KBM-7 (cell line): ENCODE data around the gene GOLGA6C.
A peak's percentile ranks its signal among the peaks of the same experiment; 100 is the strongest.
"Not testable (repeated sequence)": the region's sequence is repeated elsewhere in the genome, so short reads cannot be mapped to it uniquely, and the experiment has no call there.

Experiments
- DNase-seq: peaks from one replicate; pipeline ENCODE4 v3.0.0-alpha.2; 2015
- in situ Hi-C: fragments of 300-500 bp; cut with MboI; formaldehyde crosslinking; loops from 2 replicates; pipeline ENCODE4 v1.14.3; 2020; ENCODE audit warnings: low sequenced_read_pairs, low pct_unique_long_range_greater_than_20kb, mixed read lengths

Gene GOLGA6C

DNA sequence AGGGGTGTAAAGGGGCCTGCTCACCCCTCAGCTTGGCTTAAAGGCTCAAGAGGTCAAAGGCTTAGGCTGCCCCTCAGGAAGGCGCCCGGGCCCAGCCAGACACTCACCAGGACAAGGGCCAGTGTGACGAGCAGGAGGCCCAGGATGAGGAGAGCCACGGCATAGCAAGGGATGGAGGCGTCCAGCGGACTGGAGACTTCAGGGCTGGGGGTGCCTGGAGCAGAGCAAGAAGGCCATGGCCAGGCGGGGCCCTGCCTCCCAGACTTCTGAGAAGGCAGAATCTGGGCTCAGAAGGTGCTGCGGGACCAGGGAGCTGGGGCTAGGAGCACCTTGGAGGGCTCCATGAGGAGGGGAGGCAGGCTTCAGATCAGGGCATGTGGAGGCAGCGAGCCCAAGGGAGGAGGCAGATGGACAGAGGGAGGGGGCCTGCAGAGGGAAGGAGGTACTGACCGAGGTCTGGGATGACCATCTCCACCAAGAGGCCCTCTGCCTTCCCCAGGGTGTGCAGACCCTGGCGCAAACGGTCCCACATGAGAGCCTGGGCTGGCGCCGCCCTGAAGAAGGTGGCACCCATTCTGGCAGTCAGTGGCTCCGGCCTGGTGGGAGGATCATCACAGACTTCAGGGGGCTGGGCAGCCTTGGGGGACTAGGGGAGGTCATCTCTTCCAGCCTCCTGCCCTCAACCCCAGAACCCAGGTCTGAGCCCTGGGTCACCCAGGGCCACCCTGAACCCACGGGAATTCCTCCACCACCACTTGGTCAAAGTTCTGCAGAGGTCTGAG, 32.0 kb upstream of the GOLGA6C start:
- in situ Hi-C loops = no loop called here
- no peak for DNase-seq

DNA sequence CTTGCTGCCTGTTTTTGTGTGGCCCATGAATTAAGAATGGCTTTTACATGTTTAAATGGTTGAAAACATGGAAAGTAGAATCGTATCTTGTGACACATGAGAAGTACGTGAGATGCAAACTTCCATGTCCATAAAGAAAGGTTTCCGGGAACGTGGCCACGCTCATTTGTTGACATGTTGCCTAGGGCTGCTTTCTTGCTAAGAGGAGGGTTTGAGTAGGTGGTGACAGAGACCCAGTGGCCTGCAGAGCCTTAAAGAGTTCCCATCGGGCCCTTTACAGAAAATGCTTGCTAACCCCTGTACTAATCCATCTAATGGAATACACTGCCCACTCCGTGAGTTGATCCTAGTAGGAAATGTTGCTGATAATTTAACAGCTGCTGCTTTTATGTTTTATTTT, 31.0 kb upstream of the GOLGA6C start:
- in situ Hi-C loops = not testable (repeated sequence)

DNA sequence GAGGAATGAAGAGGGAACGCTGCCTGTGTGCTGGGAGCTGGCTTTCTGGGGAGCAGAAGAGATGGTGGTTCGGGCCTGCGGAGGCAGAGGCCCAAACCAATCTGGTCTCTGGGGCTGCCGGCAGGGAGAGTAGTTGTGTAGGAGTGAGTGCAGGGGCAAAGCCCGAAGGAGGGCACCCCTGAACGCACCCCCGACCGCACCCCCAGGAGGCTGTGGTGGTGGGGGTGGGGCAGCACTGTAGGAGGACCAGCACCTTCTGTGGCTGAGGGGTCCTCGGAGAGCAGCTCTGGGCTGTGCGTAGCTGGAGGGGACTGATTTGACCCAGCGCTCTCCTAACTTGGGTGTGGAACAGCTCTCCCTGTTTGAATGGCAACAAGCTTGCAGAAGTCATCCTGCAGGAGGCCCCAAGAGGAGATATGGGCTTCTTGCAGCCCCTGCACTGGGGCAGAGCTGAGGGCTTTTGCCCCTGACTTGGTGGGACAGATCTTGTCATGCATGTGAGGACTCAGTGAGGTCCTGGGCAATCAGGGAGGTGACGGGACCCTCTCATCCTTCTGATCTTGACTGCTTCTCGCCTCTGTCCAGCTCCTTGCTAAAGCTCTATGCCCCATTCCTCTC, 30.4 kb upstream of the GOLGA6C start:
- in situ Hi-C loops = no loop called here
- no peak for DNase-seq

More for the DNA sequence above, 31.0 kb upstream of the GOLGA6C start:
- not testable (repeated sequence) for DNase-seq

DNA sequence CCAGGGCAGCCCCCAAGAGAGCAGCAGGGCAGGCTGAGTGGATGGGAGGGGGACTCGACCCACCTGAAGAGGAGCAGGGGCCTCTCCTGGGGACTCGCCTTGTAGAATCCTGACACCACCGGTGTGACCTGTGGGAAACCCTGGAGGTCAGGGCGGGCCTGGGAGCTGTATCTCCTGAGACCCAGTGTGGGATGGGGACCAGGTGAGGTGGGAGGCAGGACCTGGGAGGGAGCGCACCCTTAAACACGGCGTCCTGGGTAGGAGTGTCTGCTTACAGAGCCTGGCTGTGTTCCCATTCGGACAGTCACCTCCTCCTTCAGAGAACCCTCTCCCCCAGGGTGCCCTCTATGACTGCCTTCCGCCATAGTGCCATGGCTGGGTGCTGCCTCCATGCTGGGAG, 29.3 kb upstream of the GOLGA6C start:
- no peak for DNase-seq
- in situ Hi-C loops = no loop called here

DNA sequence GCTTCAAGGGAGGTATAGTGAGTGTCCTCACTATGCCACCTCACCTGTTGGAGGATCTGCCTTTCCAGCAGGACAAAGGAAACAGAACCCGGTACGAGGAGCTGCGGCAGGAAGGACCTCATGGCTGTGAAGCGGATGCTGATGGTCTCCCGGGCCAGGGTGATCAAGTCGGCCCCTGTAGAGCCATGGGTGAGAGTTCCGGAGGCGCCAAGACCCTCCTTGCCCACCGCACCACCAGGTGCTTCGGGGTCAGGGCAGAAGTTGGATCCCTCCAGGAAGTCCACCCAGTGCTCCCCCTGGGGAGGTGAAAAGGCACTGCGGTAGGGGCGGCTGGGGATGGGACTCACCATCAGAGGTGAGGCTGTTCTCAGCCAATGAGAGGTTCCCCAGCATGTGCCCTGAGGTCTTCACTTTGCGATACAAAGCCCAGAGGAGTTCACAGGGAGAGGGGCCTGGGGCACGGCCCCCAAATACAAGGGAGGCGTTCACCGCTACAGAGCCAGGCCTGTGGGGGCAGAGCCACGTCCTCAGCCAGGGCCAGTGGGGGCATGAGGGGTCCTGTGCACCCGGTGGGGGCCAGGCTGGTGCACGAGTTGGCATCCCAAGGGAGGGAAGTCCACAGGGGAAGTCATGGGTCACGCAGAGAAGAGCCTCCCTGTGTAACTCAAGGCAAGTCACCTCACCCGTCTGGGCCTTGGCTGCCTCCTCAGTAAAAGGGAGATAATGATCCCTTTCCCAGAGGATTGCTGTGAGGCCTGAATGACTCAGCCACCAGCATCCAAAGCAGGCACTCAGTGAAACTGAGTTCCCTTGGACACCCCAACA, 28.7 kb upstream of the GOLGA6C start:
- in situ Hi-C loops = no loop called here
- no peak for DNase-seq

DNA sequence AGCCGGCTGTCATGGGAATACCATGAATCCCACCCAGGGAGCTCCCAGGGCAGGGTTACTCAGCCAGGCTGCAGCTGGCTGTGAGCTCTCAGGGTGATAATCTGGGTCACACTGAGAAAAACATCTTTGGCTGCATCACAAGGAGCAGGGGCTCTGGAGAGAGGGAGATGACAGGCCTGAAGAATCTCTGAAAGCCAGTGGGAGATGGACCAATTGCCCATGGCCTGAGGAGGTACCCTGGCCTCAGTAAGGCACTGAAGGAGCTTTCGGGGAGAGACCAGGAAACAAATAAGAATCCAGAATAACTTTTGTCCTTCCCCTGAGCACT, 28.2 kb upstream of the GOLGA6C start:
- in situ Hi-C loops = no loop called here
- DNase-seq = no peak

DNA sequence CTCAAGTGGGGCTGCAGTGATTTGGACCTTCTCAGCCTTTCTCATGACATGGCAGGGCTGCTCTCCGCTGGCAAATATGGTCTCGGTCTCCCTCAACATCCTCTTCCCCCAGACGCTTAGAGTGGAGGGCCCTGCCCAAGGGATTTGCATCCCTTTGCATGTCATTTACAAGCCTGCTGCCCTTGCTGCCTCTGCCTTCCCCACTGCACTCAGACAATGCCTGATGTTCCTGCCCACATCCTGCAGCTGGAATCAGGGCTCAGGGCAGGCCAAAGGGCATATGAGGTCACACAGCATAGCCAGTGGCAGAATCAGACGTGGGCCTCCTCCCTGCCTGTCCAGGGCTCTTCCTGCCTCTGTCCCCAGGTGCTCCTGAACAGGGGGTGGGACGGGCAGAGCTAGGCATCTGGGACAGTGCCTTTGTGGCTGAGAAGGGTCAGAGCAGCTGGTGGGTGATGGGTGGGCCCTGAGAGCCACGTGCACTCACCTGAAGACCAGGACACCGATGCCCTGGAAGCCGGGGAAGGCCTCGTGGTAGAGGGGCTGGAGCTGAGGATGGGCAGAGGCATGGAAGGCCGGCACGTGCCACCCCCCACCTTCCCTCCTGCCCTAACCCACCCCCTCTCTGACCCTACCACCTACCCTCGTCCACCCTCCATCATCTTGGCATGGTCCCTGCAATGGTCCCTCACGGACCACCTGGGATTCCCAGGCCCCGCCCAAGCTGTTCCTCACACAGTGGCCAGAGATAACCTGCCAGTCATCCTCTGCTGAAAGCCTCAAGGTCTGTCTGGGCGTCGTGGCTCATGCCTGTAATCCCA, 27.4 kb upstream of the GOLGA6C start:
- no peak for DNase-seq
- in situ Hi-C loops = no loop called here

DNA sequence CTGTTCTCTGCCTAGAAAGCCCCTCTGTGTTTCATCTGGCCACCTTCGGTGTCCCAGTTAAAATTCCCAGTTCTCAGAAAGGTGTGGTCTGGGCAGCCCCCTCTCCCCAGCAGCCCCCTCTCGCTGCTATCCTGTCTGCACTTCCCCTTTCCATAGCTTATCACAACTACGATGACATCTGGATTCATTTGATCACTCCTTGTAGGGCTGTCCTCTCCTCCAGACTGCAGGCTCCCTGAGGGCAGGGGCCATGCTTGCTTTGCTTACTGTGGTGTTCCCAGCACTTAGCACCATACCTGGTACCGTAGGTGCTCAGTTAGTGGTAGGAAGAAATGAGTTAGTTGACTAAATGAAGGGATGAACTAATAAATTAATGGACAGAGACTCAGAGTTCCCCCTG, 26.3 kb upstream of the GOLGA6C start:
- in situ Hi-C loops = no loop called here
- peak; percentile 31 for DNase-seq

DNA sequence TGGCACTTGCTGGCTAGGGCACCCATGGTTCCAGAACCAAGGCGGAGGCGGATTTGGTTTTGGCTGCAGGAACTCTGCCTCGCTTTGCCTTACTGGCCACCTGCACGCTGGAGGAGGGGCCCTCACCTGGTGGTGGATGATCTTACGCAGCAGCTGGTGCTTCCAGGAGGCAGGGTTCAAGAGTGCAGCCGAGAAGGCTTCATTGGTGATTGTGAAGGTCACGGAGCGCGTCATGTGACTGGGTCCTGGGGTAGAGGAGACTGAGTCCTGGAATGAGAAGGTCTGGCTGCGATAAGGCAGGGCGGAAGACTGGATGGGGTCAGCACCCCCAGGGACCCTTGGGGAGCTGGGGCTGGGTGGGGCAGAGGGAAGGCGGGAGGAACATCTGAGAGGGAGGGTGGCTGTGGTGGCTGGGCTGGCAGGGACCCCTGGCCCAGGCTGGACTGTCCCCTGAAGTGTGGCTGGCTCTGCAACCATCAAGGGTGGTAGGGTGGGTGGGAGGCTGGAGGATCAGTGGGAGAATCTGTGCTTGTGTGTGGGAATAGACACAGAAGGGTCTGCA, 25.8 kb upstream of the GOLGA6C start:
- in situ Hi-C loops = no loop called here
- DNase-seq = no peak

DNA sequence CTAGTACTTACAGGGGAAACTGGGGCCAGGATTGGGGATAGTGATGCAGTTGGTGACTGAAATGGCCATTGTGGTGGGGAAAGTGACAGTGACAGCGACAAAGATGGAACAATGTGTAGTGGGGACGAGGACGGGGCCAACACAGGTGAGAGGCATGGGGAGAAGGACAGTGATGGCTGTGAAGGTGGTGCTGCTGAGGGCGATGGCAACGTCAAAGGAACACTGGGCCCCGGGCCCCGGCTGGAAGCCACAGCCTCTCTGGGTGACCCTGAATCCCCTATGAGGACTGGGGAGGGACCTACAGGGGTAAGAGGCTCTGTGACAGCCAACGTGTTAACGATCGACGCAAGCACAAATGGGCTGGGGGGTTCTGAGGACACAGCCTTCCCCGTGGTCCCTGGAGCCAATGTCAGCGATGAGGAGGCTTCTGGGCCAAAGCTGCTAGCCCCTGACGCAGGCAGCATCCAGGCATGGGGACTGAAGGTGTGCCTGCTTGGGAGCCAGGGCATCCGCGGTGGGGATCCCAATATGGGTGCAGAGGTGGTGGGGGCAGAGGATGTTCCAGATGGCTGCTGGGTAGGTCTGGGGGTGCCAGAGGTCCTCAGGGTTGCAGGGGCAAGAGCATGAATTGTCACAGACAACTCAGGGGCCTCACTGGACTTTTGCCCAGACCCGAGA, 25.2 kb upstream of the GOLGA6C start:
- in situ Hi-C loops = no loop called here
- DNase-seq = no peak

DNA sequence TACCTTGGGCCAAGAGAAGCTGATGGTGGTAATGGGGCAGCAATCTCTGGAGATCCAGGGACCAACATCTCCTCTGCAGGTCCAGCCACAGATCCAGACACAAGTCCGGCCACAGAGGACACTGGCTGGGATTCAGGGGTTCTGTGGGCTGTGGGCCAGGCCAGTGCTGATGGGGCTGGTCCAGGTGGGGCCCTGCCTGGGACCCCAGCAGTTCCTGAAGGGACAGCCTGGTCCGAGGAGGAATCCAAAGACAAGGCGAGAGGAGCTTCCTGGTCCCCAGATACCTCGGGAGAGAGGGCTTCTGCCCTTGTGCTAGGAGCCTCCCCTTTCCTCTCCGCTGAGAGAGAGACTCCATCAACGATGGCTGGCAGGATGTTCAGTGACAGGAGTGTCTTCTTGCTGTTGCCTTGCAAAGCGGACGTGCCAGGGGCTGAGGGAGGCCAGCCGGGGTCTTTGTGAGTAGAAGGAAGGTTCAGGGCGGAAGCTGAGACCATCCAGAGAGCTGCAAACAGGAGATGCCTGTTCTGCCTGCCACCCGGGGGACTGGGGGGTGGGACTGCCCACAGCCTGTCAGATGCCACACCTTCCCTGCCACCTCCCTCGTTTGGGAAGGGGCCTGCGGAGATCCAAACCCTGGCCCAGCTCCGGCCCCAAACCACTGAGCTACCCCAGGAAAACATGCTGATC, 24.5 kb upstream of the GOLGA6C start:
- DNase-seq = no peak
- in situ Hi-C loops = no loop called here

DNA sequence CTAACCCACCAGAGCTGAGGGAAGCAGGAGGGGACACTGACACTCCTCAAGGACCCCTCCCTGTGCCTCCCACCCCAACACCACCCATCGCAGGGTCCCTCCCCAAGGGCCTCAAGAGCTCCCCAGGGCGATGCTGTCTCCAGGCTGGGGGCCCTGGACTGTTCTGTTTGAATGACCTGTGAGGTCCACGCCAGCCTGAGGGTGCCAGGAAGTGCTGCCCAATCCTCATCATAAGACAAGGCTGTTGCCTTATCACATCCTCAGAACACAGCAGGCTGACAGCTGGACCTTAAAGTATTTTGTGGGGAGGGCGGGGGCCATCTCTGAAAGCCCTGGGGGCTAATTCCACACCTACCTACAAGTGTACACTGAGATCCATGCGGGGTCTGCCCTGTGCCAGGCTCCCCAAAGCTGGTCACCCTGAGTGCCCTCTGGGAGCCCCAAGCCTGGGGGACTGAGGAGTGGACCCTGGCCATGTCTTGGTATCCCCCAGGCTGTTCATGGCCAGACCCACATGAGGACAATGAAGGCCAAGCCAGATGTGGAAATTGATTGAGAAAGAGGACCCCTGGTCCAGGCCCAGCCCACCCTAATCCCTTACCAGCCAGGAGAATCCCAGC, 23.8 kb upstream of the GOLGA6C start:
- in situ Hi-C loops = no loop called here
- no peak for DNase-seq

DNA sequence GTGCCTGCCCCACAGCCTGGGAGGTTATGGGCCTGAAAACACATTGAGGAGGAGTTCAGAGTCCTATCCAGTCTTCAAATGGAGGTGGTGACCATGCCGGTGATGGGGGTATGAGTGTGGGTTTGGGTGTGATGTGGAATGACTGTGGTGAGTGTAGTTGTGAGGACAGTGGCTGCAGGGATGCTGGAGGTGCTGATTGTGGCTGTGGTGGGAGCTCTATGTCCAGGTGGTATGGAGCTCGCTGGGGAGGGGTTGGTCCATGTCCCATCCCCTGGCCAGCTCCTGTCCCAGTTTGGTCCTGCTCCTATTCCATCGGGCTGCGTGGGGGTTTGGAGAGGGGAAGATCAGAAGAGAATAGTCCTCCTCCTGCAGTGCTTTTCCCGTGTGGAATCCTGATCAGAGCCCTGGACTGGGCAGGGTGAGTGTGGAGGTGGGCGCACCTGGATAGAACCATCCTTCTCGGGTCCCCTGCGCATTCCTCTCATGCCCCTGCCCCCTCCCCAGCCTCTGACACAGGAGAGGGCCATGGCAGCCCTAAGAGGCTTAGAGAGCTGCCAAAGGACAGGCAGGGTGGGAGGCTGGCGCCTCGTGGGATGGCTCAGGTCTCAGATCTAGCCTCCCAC, 23.0 kb upstream of the GOLGA6C start:
- in situ Hi-C loops = no loop called here

DNA sequence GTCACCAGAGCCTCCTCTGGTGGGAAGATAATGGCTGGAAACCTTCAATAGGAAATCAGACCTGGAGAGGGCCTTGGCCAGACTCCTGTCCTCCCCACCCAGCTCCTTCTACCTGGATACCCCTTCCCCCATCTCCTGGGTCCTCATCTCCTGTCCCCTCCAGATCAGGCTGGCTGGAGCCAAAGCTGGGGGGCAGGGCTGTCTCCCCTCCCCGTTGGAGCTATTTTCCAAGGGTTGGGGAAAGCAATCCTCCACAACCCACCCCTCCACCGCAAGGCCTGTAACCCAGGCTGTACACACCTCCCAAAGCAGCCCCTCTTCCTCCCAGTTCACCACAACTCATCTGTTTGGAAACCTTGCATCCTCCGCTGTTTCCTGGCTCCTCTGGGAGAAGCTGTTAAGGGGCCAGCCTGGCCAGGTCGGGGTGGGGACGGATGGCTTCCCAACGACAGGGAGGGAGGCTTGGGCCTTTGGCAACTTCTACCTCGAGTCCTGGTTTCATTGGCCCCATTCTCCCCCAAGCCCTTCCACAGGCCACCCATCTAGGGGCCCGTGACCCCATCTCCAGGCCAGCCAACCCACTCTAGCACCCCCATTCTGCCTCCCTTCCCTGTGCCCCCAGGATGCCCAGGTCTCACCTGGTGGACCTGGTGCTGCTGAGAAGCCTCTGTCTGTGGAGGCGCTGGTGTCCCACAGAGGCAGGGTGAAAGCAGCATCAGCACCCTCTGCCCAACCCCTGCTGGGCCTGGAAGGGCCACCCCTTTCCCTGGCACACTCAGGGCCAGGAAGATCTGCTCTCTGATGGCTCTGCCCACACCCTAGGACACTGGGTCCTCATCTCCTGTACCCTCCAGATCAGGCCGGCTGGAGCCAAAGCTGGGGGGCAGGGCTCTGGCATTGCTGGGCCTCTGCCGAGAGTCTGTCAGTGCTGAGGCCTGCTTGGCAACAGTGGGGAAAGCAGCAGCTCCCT, 22.1 kb upstream of the GOLGA6C start:
- in situ Hi-C loops = no loop called here
- DNase-seq = no peak

More for the DNA sequence above, 23.0 kb upstream of the GOLGA6C start:
- DNase-seq = no peak

DNA sequence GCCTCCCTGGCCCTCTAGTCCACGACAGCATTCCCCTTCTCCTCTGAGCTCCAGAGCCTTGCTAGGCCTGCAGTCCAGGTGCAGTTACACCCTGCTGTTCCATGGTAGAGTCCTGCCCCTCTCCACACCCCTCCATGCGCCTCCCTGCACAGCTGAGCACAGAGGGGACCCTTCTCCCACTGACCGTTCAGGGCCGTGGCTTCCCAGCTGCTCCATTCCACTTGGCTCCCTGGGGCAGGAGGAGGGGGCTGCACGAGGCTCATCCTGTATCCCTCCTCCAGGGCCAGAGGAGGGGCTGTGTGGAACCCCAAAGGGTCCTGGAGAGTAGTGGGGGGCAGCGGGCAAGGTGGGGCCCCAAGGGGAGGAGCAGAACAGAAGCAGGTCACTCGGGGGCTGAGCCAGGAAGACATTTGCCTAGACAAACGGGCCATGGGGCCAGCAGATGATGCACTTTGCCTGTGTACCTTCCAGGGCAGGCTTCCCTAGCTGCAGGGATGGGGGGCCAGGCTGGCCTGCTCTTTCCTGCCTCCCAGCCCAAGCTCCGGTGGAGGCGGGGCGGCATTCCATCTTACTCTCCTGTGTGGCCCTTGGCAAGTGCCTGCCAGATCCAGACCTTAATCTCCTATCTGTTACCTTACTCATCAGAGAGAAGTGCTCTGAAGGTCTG, 20.7 kb upstream of the GOLGA6C start:
- no peak for DNase-seq
- in situ Hi-C loops = no loop called here

DNA sequence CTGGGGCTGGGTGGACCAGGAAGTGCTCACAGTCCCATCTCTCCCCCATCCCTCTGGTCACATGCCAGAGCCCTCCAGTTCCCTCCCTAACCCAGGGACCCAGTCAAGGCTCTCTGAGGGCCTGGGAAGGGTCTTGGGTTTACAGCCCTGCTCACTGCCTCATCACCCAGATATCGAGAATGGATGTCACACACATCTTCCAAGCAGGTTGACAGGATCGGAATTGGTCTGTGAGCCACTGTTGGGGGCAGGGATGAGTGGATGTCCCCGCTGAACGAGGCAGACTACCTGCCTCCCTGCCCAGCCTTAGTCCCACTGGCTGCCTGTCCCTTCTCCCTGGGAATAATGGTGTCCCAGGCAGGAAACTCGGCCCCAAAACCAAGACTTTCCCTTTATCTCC, 20.0 kb upstream of the GOLGA6C start:
- no peak for DNase-seq
- in situ Hi-C loops = no loop called here
